Measurements from ENCODE around the gene POGK. TPM values are rescaled to one million over a fixed set of nuclear protein-coding genes. Genes with fewer than 3 reads are reported as not detected.
A peak's percentile ranks its signal among the peaks of the same experiment; 100 is the strongest.
"Not testable (repeated sequence)": the region's sequence is repeated elsewhere in the genome, so short reads cannot be mapped to it uniquely, and the experiment has no call there.

The POGK gene
- 10 to 100 TPM; 13.2 to 19.8 (median 14.2) TPM for polyA plus RNA-seq (ENCODE audit: insufficient read length in 10 of 10)
- long read RNA-seq, donor 1, full-length matches to known transcripts: 4 of 4 reads
- long read RNA-seq, donor 1, partial matches to known transcripts: 0 of 4 reads
- long read RNA-seq, donor 1, other reads (novel, unspliced or antisense): 0 of 4 reads
- long read RNA-seq, donor 2: 0 reads
- long read RNA-seq, donor 3: 0 reads
- long read RNA-seq, donor 4, full-length matches to known transcripts: 2 of 2 reads
- long read RNA-seq, donor 4, partial matches to known transcripts: 0 of 2 reads
- long read RNA-seq, donor 4, other reads (novel, unspliced or antisense): 0 of 2 reads
- long read RNA-seq, donor 5, partial matches to known transcripts: 0 of 3 reads
- long read RNA-seq, donor 5, other reads (novel, unspliced or antisense): 0 of 3 reads
- long read RNA-seq, donor 6, full-length matches to known transcripts: 1 of 1 reads
- long read RNA-seq, donor 6, partial matches to known transcripts: 0 of 1 reads
- long read RNA-seq, donor 6, other reads (novel, unspliced or antisense): 0 of 1 reads
- long read RNA-seq, donor 7: 0 reads
- long read RNA-seq, donor 8, full-length matches to known transcripts: 2 of 2 reads
- long read RNA-seq, donor 8, partial matches to known transcripts: 0 of 2 reads
- long read RNA-seq, donor 8, other reads (novel, unspliced or antisense): 0 of 2 reads
- long read RNA-seq, donor 9, partial matches to known transcripts: 0 of 1 reads
- long read RNA-seq, donor 9, other reads (novel, unspliced or antisense): 0 of 1 reads

- DNase-seq: peak; percentile 84 to 97 (median 93)
Measured at GRCh38 chr1:166838766-166839599, at the start of gene POGK. POGK (plus strand) TSS chr1:166839475; CDS start chr1:166840957, 1,482 bp downstream.

GRCh38 chr1:166796620-166797236 is 42.5 kb upstream of the POGK start:
- DNase-seq: no peak

- no peak for DNase-seq
Measured at GRCh38 chr1:166808952-166809351, 30.3 kb upstream of the POGK start.

- DNase-seq: no peak
Measured at GRCh38 chr1:166811691-166812090, 27.6 kb upstream of the POGK start.

GRCh38 chr1:166813508-166814223 is 25.6 kb upstream of the POGK start:
- DNase-seq: no peak

- DNase-seq: no peak
Measured at GRCh38 chr1:166814611-166815010, 24.7 kb upstream of the POGK start.

GRCh38 chr1:166819974-166820373 is 19.3 kb upstream of the POGK start:
- DNase-seq: no peak

GRCh38 chr1:166822385-166822784 is 16.9 kb upstream of the POGK start:
- DNase-seq: no peak

GRCh38 chr1:166827426-166827825 is 11.8 kb upstream of the POGK start:
- DNase-seq: no peak

GRCh38 chr1:166829762-166830161 is 9.5 kb upstream of the POGK start:
- not testable (repeated sequence) for DNase-seq

- no peak for DNase-seq
Measured at GRCh38 chr1:166836733-166837132, 2.5 kb upstream of the POGK start.

- peak; percentile 5 to 53 (median 34) for DNase-seq
Measured at GRCh38 chr1:166839600-166840308, 479 bp downstream of the POGK start.

GRCh38 chr1:166840309-166841274 is 1.3 kb downstream of the POGK start:
- DNase-seq: peak in 1 of 3 donors; percentile 7

GRCh38 chr1:166843322-166843721 is 4.0 kb downstream of the POGK start:
- no peak for DNase-seq

- peak in 1 of 3 donors; percentile 21 for DNase-seq
Measured at GRCh38 chr1:166843769-166844596, 4.7 kb downstream of the POGK start.

- no peak for DNase-seq
Measured at GRCh38 chr1:166844791-166845190, 5.5 kb downstream of the POGK start.

GRCh38 chr1:166848193-166848592 is 8.9 kb downstream of the POGK start:
- no peak for DNase-seq

GRCh38 chr1:166849135-166849534 is 9.9 kb downstream of the POGK start:
- DNase-seq: no peak
